ENCODE results near the gene RNPS1.

The RNPS1 gene

GRCh38 chr16:2276368-2277195 is 8.7 kb upstream of the RNPS1 start:
- FAIRE-seq (no peak), DNase-seq (ENCODE audit: insufficient read length, low spot score) (no peak)
- TF ChIP-seq, protein P1, sequence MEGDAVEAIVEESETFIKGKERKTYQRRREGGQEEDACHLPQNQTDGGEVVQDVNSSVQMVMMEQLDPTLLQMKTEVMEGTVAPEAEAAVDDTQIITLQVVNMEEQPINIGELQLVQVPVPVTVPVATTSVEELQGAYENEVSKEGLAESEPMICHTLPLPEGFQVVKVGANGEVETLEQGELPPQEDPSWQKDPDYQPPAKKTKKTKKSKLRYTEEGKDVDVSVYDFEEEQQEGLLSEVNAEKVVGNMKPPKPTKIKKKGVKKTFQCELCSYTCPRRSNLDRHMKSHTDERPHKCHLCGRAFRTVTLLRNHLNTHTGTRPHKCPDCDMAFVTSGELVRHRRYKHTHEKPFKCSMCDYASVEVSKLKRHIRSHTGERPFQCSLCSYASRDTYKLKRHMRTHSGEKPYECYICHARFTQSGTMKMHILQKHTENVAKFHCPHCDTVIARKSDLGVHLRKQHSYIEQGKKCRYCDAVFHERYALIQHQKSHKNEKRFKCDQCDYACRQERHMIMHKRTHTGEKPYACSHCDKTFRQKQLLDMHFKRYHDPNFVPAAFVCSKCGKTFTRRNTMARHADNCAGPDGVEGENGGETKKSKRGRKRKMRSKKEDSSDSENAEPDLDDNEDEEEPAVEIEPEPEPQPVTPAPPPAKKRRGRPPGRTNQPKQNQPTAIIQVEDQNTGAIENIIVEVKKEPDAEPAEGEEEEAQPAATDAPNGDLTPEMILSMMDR (IDR thresholded peaks at IDR 0.05; ENCODE audit: insufficient read depth, missing control alignments), result no peak

- FAIRE-seq (no peak), DNase-seq (ENCODE audit: insufficient read length, low spot score) (no peak)
- TF ChIP-seq, protein P1 (IDR thresholded peaks at IDR 0.05; ENCODE audit: insufficient read depth, missing control alignments), result no peak
Observed at GRCh38 chr16:2275476-2276367, 7.8 kb upstream of the RNPS1 start.

- no peak for FAIRE-seq
- DNase-seq (ENCODE audit: insufficient read length, low spot score), result no peak
Observed at GRCh38 chr16:2273931-2274330, 6.0 kb upstream of the RNPS1 start.

DNA sequence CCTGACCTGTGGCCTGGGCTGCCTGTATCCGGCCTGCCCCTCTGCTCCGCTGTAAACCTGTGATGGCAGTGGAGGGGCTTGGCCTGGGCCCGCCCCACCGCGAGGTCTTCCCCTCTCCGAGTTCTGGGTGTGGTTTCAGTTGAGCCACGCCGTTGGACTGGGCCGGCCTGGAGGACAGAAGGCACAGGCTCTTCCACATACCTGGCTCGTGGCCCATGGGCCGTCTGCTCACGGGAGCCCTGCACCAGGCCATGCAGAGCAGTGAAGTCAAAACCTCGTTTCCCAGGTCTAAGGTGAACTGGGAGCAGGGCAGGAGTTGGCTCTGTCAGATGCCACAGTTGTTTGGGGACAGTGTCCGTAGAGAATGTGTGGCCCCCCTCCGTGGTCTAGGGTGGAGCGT is 5.6 kb upstream of the RNPS1 start:
- DNase-seq (ENCODE audit: insufficient read length, low spot score) (no peak), FAIRE-seq (no peak)
- TF ChIP-seq, protein P1 (IDR thresholded peaks at IDR 0.05; ENCODE audit: insufficient read depth, missing control alignments), result no peak

More at GRCh38 chr16:2273931-2274330, 6.0 kb upstream of the RNPS1 start:
- TF ChIP-seq, protein P1 (IDR thresholded peaks at IDR 0.05; ENCODE audit: insufficient read depth, missing control alignments), result no peak

DNA sequence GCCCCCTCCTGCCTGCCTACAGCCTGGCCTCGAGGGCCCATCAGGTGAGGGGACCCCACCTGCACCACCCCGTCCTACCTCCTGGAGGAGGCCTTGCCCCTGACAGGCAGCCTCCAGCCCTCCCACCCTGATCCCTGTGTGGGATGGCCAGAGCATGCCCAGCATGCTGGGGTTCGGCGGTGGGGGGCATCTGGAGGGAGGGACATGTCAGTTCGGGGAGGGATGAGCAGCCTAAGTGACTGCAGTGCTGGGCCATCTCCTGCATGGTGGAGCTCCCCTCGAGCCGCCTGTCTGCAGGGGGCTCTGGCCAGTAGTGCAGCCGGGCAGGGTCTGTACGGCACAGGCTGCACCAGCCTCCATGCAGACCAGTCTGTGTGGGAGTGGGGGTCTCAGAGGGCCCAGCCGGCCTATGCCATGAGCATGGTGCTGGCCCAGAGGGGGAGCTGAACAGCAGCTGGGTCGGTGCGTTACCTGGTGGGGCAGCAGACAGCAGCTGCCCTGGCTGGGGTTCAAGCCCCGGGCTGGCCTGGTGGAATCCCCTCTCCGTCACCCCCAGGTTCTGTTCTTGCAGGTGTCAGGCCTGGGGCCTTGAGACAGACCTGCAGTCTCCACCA is 4.0 kb upstream of the RNPS1 start:
- FAIRE-seq (no peak), DNase-seq (ENCODE audit: insufficient read length, low spot score) (no peak)
- TF ChIP-seq, protein P1 (IDR thresholded peaks at IDR 0.05; ENCODE audit: insufficient read depth, missing control alignments), result no peak

- FAIRE-seq, result no peak
- DNase-seq (ENCODE audit: insufficient read length, low spot score), result no peak
- TF ChIP-seq, protein P1 (IDR thresholded peaks at IDR 0.05; ENCODE audit: insufficient read depth, missing control alignments), result no peak
Observed at GRCh38 chr16:2270588-2271470, 2.9 kb upstream of the RNPS1 start.
